Measurements from ENCODE around the gene FBLN1.
"Not testable (repeated sequence)": the region's sequence is repeated elsewhere in the genome, so short reads cannot be mapped to it uniquely, and the experiment has no call there.

Gene FBLN1

GRCh38 chr22:45548247-45548840 is 45.7 kb downstream of the FBLN1 start:
- no peak for DNase-seq (ENCODE audit: low read depth in 2 of 2)

DNA sequence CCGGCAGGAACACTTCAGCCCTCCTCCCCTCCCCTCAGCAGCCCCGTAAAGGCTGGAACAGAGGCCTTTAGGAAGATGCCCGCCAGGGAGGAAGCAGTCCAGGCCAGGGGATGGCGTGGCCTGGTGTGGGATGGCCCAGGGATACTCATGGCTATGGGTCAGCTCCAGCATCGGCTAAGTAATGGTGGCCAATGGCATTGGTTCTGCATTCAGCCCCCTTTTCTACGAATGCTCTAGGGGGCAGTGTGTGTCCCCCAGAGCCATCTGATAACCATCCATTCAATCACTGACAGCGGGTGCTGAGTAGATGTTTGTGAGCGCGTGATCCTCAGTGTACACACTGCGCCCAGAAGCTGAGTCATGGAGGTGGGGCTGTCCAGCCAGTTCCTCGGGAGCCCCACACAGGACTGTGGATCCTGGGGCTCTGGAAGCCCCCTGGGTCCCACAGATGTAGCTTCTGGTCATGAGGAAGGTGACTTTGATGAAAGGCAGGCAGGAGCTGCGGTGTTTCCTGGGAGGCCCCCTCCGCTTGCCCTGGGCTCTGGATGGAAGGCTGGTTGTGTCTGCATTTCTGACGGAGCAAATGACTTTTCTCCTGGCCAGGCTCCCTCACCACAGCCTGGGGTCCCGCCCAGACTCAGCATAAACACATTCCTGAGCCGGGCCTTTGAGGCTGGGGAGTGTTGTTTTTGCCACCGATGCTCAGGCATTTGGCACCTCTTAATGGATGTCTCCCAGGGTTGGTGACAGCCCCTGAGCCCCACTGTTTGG is 46.5 kb downstream of the FBLN1 start:
- DNase-seq (ENCODE audit: low read depth in 2 of 2): peak; percentile 55 to 56

GRCh38 chr22:45549762-45550378 is 47.2 kb downstream of the FBLN1 start:
- DNase-seq (ENCODE audit: low read depth in 2 of 2): no peak

DNA sequence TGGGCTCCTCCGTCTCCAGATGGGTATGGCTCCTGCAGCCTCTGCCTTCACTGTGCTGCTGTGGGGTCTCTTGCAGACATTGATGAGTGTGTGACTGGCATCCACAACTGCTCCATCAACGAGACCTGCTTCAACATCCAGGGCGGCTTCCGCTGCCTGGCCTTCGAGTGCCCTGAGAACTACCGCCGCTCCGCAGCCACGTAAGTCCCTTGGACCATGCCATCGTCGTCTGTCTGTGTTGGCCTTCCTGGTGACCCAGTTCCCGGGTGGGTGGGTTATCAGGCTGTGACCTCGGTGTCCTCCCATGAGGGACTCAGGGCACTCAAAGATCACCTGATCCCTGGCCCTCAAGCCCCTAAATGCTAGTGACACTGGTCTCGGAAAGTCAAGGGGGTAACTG is 47.7 kb downstream of the FBLN1 start:
- DNase-seq (ENCODE audit: low read depth in 2 of 2): no peak

DNA sequence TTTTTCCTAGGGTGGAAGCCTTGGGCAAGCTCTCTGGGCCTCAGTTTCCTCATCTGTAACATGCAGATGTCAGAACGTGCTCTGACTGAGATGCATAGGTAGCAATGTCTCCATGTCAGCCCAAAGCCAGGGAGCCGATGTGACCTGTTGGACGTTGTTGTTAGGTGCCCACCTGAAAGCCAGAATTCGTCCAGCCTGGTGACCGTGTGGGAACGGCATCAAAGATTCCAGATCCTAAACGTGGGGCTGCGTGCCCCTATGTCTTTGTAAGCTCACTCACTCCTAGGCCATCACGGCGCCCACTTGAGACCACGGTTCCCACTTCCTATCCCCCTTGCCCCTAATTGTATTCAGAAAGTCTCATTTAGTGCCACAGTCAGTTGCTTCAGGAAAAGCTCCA is 48.2 kb downstream of the FBLN1 start:
- DNase-seq (ENCODE audit: low read depth in 2 of 2): no peak

DNA sequence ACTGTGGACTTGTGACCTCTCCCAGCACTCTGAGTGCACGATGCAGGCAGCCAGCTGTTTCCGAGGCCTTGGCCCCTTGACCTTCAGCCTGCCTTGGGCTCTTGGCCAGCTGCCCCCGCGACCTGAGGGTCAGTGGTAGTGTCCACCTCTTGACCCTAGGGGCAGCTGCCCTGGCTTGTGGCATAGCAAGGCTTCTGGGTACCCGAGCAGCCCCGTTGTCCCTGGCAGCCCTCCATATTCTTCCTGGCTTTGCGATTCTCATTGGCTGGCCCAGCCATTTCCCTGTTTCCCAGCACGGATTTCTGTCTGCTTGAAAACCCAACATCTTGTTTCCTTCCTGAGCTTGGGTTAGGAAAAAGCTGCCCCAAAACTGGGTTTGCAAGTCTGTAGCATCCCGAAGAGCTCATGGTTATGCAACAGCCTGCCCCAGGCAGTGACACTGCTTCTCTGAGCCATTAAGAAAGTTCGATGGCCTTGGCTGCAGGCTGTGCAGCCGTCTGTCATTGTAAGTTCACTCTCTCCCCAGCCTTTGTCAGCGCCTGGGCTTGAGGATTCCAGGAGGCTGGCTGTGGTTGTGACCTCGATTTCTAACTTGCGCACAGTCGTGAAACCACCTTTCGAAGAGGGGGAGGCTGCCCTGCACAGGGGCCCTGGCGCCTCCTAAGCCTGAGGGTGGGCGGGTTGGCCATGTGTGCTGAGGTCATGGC is 48.8 kb downstream of the FBLN1 start:
- DNase-seq (ENCODE audit: low read depth in 2 of 2): no peak

DNA sequence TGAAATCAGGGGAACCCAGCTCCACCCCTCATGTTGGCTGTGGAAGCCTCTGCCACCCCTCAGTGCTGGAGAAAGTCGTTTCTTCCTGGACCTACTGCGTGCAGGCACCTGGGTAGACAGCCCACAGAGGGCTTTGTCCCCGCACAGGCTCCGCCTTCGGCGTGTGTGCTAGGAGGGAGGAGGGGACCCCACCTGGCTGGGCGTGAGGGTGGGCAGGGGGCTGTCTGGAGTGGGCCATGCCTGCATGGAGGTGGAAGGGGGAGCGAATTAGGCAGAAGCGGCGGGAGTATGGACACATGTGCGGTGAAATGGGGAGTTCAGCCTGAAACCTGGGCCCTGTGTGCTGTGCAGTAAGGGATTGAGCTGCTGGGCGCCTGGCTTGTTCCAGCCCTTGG is 49.3 kb downstream of the FBLN1 start:
- no peak for DNase-seq (ENCODE audit: low read depth in 2 of 2)

DNA sequence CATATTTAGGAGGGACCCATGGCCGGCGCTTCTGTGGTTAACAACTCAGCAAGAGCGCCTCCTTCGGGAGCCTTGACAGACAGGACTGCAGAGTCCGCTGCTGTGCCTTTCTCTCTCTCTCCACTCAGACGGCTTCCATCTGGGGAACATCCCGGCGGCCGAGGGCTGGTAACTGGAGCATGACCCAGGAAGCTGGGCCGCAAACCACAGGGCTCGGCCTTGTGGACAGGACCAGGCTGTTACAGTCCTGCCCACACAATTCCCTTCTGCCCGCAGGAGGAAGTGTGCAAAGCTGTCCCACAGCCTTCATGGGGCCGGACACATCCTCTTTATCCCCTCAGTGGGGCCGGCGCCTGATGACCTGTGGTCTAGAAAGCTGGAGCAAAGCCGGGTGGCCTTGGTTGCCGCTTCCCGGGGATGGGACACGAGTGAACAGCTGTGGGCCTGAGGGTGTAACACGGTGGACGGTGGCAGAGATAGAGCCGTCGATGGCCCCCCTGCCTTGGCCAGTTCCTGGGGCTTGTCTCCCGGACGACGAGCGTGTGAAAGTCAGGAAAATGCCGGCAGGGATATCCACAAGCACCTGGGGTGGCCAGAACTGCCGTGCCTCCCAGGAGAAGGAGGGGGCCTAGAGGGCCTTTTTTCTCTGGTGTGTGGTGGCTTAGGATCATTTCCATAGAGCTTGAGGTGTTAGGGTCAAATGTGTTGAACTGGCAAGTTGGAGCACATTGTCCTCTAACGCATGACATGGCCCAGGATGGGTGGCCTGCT is 50.1 kb downstream of the FBLN1 start:
- no peak for DNase-seq (ENCODE audit: low read depth in 2 of 2)

DNA sequence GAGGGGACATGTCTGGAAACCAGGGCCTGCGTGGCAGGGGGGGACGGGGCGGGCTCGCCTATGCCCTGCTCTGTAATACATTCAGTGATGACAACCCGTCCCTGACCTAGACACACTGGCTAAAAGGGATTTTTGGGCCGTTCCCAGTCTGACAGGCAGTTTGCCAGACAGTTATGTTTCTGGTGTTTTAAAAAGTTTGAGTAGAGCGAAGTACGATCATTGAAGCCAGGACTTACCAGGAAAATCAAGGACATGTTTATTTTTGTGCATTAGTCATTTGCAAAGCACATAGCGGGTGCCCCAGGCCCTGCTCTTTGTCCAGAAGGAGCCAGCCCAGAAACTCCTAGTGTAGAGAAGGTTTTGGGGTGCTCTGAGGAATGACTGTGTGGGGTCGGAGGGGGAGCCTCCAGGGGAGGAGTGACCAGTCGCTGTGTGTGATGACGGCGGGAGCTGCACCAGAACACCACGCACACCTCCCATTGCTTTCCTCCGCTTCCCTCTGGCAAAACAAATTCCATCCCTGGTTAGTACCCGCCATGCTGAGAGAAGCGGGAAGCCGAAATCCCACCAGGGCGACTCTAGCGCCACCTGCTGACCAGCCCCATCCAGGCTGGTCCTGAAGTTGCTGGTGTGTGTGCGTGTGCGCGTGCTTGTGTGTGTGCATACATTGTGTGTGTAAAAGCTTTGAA is 50.8 kb downstream of the FBLN1 start:
- DNase-seq (ENCODE audit: low read depth in 2 of 2): peak; percentile 67 to 72

DNA sequence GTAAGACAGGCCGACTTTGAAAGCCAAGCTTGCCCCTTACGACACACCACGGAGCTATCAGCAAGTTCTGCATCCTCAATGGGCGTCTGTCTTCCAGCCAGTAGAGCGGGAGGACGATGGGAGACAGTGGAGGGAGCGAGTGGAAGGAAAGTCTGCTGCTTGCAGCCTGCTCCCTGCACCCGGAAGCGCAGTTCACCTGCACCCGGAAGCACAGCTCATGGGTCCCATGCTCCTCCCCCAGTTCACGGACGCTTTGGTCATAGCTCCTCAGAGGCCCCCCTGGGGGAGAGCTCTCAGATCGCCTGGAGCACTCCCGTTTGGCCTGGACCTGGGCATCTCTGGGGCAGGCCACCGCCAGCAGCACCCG is 51.3 kb downstream of the FBLN1 start:
- no peak for DNase-seq (ENCODE audit: low read depth in 2 of 2)

- DNase-seq (ENCODE audit: low read depth in 2 of 2): no peak
These were observed 52.2 kb downstream of the FBLN1 start for GRCh38 chr22:45554861-45555260.

- not testable (repeated sequence) for DNase-seq (ENCODE audit: low read depth in 2 of 2)
These were observed 55.2 kb downstream of the FBLN1 start for GRCh38 chr22:45557926-45558325.

GRCh38 chr22:45560092-45560491 is 57.4 kb downstream of the FBLN1 start:
- not testable (repeated sequence) for DNase-seq (ENCODE audit: low read depth in 2 of 2)

GRCh38 chr22:45560761-45561160 is 58.1 kb downstream of the FBLN1 start:
- DNase-seq (ENCODE audit: low read depth in 2 of 2): not testable (repeated sequence)

DNA sequence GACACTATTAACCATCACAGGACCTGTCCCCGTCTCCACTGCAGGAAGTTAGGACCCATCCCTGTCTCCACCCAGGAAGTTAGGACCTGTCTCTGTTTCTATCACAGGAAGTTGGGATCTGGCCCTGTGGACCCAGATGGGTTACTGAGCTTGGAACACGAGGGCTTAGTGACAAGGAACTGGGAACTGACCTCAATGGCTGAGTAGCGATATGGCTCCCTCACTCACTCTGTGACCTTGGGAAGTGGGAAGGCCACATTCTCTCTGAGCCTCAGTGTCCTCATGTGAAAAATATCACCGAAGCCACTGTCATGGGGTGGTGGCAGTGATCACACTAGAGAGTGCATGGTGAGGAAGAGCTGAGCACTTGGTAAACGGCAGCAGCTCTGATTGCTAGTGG is 59.4 kb downstream of the FBLN1 start:
- no peak for DNase-seq (ENCODE audit: low read depth in 2 of 2)

GRCh38 chr22:45562537-45563361 is 60.1 kb downstream of the FBLN1 start:
- DNase-seq (ENCODE audit: low read depth in 2 of 2): no peak

- no peak for DNase-seq (ENCODE audit: low read depth in 2 of 2)
These were observed 60.8 kb downstream of the FBLN1 start for GRCh38 chr22:45563362-45564040.

DNA sequence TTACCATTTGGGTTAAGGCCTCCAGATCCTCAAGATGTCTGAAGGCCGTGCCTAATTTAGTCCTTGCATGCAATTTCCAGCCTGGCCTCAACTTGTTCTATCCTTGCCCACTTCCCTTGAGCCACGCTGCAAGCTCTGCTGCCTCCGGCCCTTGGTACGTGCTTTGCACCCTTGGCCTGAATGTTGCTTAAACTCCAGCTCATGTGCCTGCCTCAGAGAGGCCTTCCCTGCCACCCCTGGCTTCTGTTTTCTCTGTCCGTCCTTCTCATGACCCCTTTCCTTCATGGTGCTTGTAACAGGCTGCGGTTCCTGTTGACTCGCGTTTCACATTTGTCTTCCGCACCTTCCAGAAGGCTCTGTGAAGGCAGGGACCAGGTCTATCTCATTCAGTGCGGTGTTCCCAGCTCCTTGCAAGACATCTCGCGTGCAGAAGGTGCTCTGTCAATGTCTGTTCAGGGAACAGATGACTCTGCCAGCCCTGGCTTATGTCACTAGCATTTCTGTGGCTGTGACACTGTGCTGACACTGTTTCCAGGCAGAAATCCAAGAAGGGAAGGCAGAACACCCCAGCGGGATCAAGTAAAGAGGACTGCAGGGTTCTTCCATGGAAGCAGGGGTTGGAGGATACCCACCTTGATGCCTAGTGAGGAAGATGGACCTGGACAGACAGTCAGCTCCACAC is 61.8 kb downstream of the FBLN1 start:
- DNase-seq (ENCODE audit: low read depth in 2 of 2): no peak

- DNase-seq (ENCODE audit: low read depth in 2 of 2): no peak
These were observed 62.5 kb downstream of the FBLN1 start for GRCh38 chr22:45565171-45565570.
